SJCRH30 (cell line): ENCODE measurements around the gene LRRC8C. TPM values are rescaled to one million over a fixed set of nuclear protein-coding genes. Genes with fewer than 3 reads are reported as not detected.
"Not testable (repeated sequence)": the region's sequence is repeated elsewhere in the genome, so short reads cannot be mapped to it uniquely, and the experiment has no call there.

ENCODE experiments used
- DNase-seq, 2 experiments: peaks; one replicate each; pipeline ENCODE4 v3.0.0-alpha.2; 2015 to 2020
- H3K27ac ChIP-seq: fragments of 250-450 bp; sonication (Bioruptor Pico); 2 replicates; pipeline ENCODE4 v1.5.1; 2020; ENCODE audit warnings: mild to moderate bottlenecking, moderate library complexity
- H3K27me3 ChIP-seq: fragments of 250-450 bp; sonication (Bioruptor Pico); 2 replicates; pipeline ENCODE4 v1.5.1; 2020; ENCODE audit warnings: mild to moderate bottlenecking, moderate library complexity
- H3K36me3 ChIP-seq: fragments of 250-450 bp; sonication (Bioruptor Pico); 2 replicates; pipeline ENCODE4 v1.5.1; 2020; ENCODE audit warnings: mild to moderate bottlenecking, moderate library complexity
- H3K4me1 ChIP-seq: fragments of 250-450 bp; sonication (Bioruptor Pico); 2 replicates; pipeline ENCODE4 v1.5.1; 2020; ENCODE audit warnings: mild to moderate bottlenecking, moderate library complexity
- H3K4me3 ChIP-seq: fragments of 250-450 bp; sonication (Bioruptor Pico); 2 replicates; pipeline ENCODE4 v1.5.1; 2020; ENCODE audit warnings: mild to moderate bottlenecking, moderate library complexity
- H3K9me3 ChIP-seq: fragments of 250-450 bp; sonication (Bioruptor Pico); replicated peaks from 2 replicates; pipeline ENCODE4 v1.5.1; 2020; ENCODE audit warnings: mild to moderate bottlenecking, moderate library complexity
- total RNA-seq: library from RNA; depleted of rRNA; stranded (reverse); fragments of >200 nt; shearing (Covaris generic); gene quantifications from 2 replicates; pipeline ENCODE4 v1.2.3, GENCODE V29; 2014

The LRRC8C gene
- total RNA-seq, 1 experiment from 2014 or later = 3.6 TPM

DNA sequence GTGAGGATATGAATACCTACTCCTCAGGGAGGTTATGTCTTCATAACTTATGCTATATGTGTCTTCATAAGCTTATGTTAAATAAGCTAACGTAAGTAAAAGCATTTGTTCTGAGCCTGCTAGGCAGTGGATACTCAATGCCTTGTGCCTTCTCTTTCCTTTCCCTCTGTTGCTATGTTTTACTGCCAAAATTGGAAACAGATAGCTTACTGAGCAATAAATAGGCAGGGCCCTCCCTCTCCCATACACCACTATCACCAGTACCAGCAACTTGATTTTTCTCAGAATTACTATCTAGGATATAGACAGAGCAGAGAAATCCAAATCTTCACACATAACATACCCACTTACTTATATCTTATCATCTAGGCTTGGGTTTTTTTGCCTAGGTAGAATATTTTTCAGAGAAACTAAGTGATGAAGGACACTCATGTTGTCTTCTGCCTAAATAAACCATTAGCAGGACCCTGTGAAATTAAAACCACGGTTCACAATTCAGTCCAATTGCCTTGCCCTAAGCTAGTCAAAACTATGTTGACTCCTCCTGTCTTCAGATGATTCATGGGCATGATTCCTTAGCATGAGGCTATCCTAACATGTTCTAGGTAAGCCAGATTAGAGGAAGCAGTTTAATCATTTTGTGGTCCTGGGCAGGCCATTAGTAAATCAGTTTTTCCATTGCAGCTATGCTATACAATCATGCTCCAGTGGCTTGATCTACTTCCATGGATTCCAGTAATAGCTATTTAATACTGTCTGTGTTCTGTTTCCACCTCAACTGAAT lies 15.9 kb upstream of the LRRC8C start:
- Histone ChIP-seq H3K4me1 (no peaks in the 10 kb centered on the region), H3K27me3 (no peaks in the 10 kb centered on the region), H3K36me3 (no peaks in the 10 kb centered on the region), H3K9me3 (no peaks in the 10 kb centered on the region; the same call in 1 of the 2 replicates), H3K4me3 (no peak overlapping the region), H3K27ac (no peak overlapping the region)
- no peak for DNase-seq

DNA sequence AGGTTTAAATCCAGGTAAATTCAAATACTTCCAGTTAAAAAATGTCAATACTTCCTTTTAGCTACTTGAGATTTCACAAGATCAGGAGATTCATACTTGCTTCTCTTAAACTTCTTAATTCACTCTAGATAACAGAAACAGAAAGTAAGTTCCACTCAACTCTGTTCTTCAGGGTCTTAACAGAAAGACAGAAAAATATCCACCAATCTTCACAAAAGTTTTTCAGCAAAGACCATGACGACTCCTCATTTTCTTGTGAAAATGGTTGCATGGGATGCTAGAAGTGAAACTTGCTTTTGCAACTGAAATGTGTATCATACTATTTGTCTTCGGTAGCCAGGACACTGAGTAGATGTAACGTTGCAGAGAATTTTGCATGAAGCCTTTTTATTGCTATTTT lies 12.3 kb upstream of the LRRC8C start:
- Histone ChIP-seq H3K9me3 (no peaks in the 10 kb centered on the region; the same call in 1 of the 2 replicates), H3K36me3 (no peaks in the 10 kb centered on the region), H3K27ac (no peak overlapping the region), H3K4me1 (no peaks in the 10 kb centered on the region), H3K4me3 (no peak overlapping the region), H3K27me3 (no peaks in the 10 kb centered on the region)
- DNase-seq = no peak

DNA sequence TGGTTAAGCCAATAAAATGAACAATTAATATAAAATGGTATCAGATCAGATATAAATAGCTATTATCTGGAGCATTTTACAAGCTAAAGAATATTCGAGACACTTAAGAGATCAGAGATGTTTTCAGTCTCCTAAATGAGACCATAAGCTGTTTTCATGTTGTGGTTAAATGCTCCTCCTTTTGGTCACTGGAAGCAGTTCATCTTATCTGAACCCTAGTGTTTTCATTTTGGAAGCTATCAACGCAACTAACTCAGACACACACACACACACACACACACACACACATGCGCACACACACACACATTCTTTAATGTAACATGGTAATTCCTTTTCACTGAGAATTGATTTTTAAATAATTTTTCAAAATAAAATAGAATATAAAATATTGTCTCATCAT lies 10.0 kb upstream of the LRRC8C start:
- Histone ChIP-seq H3K9me3 (no peaks in the 10 kb centered on the region; the same call in 1 of the 2 replicates), H3K4me1 (no peaks in the 10 kb centered on the region), H3K4me3 (no peak overlapping the region), H3K27me3 (no peaks in the 10 kb centered on the region), H3K36me3 (no peaks in the 10 kb centered on the region), H3K27ac (no peak overlapping the region)
- no peak for DNase-seq

DNA sequence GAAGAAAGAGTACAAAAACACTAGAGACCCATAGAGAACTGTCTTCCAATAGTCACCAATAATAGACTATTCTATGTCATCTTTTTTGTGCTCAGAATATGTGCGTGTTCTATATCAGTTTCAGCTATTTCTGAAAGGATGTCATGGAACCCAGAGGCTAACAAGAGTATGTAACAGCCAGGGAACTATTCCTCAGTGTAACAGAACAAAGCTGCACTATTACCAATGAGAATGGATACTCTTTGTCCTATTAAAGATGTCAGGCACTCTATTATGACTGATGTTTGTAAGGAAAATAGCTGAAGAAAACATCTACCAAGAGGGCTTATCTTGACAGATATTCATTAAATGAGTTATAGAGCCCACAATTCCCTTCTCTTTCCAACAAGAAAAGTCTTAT lies 8.6 kb upstream of the LRRC8C start:
- Histone ChIP-seq H3K27me3 (no peaks in the 10 kb centered on the region), H3K4me1 (no peaks in the 10 kb centered on the region), H3K4me3 (no peak overlapping the region), H3K9me3 (no peaks in the 10 kb centered on the region), H3K36me3 (no peaks in the 10 kb centered on the region), H3K27ac (no peak overlapping the region)
- no peak for DNase-seq

DNA sequence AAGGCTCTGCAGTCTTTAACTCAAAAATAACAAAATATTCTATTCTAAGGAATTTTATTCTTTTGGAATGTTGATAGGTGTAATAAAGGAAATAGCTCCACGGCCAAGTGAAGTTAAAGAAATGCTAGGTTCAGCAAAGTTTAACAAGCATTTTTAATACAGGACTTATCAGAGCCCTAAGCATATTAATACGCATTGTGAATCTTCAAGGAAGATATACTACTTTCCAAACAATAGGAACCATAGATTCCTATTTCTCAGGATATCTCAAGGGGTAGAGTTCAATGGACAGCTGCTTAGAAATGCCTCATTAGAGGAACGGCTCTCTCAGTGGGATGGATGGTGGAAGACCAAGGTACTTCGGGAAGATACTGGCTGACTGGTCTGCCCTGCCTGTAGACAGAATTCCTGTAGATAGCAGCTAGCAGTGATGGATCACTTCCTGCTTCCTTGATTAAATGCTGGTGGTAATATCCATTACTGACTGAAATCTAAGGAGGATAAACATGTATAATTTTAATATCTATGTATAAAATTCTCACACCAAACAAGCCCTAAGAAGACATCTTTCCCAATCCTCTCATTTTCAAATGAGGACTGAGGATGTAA lies 8.1 kb upstream of the LRRC8C start:
- Histone ChIP-seq H3K9me3 (no peaks in the 10 kb centered on the region), H3K27me3 (no peaks in the 10 kb centered on the region), H3K4me3 (no peak overlapping the region), H3K36me3 (no peaks in the 10 kb centered on the region), H3K27ac (no peak overlapping the region), H3K4me1 (no peaks in the 10 kb centered on the region)
- DNase-seq = no peak

DNA sequence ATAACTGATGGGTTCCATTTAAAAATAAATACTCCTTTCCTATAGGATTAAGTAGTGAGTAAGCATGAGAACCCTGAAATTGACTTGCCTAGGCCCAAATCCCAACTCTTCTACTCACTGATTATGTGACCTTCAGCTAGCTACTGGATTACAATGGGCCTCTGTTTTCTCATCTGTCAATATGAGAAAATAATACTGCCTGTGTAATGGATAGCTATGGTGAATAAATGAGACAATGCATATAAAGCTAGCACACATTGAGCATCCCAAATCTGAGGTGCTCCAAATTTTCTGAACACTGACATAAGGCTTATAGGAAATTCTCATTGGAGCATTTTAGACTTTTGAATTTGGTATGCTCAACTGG lies 5.3 kb upstream of the LRRC8C start:
- Histone ChIP-seq H3K4me1 (0 out of 2 replicates have a peak, but pooled peaks cover 6% of the 10 kb centered on the region), H3K27me3 (no peaks in the 10 kb centered on the region), H3K4me3 (no peak overlapping the region), H3K27ac (no peak overlapping the region), H3K9me3 (no peaks in the 10 kb centered on the region), H3K36me3 (no peaks in the 10 kb centered on the region)
- DNase-seq = no peak

DNA sequence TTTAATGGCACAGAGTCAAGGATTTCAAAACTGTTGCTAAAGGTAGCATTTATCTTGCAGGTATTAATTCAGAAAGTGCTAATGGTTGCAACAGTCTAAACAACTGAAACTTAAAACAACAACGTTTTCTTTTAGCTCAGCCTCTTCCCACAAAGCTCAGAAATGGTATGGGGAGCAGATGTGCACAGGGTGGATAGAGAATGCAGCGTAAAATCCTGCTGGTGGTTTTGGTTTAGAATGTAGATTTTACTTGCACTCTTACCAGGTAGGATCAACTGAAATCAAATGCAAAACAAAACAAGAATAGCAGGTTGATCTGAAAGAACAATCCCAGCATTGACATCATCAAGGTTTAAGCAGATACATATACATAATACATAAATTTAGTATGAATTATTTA lies 3.8 kb upstream of the LRRC8C start:
- Histone ChIP-seq H3K4me3 (no peak overlapping the region), H3K27me3 (peaks cover 3% of the 10 kb centered on the region), H3K27ac (no peak overlapping the region), H3K4me1 (0 out of 2 replicates have a peak, but pooled peaks cover 6% of the 10 kb centered on the region), H3K36me3 (no peaks in the 10 kb centered on the region), H3K9me3 (no peaks in the 10 kb centered on the region)
- no peak for DNase-seq

DNA sequence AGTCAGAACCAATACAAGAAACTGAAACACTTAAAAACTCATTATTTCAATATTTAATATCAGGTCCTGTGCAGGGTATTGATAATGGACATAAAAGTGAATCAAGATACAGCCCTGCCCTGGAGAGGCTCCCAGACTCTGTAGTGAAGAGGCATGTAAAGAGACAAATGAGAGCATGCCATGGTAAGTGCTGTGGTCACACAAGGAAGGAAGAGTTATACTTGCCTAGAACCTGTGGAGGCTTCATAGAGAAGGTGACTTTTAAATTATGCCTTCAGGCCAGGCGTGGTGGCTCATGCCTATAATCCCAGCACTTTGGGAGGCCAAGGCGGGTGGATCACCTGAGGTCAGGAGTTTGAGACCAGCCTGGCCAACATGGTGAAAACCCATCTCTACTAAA lies 3.3 kb upstream of the LRRC8C start:
- DNase-seq, H3K36me3 ChIP-seq, H3K27me3 ChIP-seq, H3K4me3 ChIP-seq, H3K9me3 ChIP-seq, H3K4me1 ChIP-seq, H3K27ac ChIP-seq: not testable (repeated sequence)

DNA sequence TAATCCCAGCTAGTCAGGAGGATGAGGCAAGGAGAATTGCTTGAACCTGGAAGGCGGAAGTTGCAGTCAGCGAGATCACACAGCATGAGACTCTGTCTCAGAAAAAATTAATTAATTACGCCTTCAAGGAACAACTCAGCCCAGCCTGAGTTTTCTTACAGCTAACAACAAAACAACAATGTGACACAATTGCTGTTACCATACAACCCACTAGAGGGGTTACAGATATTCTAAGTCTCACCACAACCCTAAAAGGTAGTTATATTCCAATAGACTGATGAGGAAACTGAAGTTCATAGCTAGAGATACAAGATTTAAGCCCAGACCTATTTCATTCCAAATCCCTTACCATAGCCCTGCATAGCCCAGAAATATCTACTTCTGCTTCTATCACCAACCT lies 2.9 kb upstream of the LRRC8C start:
- no peaks in the 10 kb centered on the region for H3K9me3 ChIP-seq
- H3K27ac ChIP-seq = no peak overlapping the region
- H3K36me3 ChIP-seq = no peaks in the 10 kb centered on the region
- H3K4me1 ChIP-seq = 0 out of 2 replicates have a peak, but pooled peaks cover 6% of the 10 kb centered on the region
- no peak overlapping the region for H3K4me3 ChIP-seq
- H3K27me3 ChIP-seq = peaks cover 5% of the 10 kb centered on the region
- DNase-seq = no peak

DNA sequence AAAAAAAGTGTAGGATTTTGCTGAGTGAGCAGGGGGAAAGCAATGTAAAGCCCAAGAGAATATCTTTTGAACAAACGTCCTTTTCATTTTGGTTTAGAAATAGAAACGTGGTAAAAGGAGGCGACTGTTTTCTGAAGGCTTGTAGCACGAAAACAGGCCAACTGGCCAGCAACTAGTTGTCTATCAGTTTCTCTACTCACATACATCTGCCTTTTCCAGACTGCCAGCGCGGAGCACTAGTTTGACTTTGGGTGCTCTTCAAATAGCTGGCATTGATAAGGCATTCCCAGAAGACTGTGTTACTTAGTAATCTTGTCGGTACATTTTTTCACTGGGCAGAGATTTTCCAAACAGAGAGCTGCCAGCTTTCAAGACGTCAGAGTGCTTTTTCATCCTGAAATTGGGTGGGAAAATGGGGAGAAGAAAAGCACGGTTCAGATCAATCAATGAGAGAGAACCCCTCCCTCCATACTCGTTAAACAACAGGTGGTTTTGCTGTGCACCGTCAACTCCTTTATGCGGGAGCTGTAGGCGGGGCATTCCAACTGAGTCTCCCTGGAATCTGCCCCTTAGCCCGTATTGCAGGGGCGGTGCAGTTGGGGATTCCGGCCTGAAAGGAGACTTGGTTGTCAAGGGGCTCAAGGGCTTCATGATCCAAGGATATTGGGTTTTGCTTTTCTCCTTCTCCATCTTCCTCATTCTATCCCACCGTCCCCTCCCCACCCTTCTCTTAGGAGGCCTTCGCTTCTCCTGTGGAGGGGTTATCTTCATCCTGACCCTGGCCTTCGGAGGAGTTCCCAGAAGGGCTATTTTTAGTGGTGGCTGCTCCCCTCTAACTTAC lies 884 bp upstream of the LRRC8C start:
- peak overlapping the region; percentile 8; the same call in 1 of the 2 replicates for H3K27ac ChIP-seq
- H3K36me3 ChIP-seq = no peaks in the 10 kb centered on the region
- H3K27me3 ChIP-seq = peaks cover 5% of the 10 kb centered on the region
- 0 out of 2 replicates have a peak, but pooled peaks cover 6% of the 10 kb centered on the region for H3K4me1 ChIP-seq
- H3K9me3 ChIP-seq = no peaks in the 10 kb centered on the region
- peak in 1 of 2 experiments; percentile 22 for DNase-seq
- peak overlapping the region; percentile 91 for H3K4me3 ChIP-seq

DNA sequence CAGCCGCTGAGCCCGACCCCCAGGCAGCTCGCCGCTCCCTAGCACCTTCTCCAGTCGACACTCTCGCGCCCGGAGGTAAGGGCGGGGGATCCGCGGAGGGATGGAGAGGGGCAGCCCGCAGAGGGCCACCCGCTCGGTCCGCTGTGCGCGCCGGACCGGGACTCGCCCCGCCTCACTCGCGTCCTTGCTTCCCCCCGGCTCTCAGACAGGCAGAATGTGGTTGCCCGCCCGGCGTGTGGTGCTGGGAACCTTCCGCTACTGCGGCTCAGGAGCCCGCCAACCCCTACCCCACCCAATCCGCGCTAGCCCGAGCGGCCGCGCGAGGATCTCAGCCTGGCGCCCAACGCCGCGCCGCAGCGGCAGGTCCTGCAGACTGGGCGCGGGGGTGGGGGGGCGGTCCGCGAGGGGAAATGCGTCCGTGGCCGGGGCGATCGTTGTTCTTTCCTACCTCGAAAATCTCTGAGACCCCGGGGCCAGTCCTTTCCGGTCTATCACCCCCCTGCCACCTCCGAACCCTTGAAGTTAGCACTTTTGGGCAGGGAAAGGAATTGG lies 404 bp downstream of the LRRC8C start:
- H3K4me1 ChIP-seq = 0 out of 2 replicates have a peak, but pooled peaks cover 6% of the 10 kb centered on the region
- H3K9me3 ChIP-seq = no peaks in the 10 kb centered on the region
- H3K4me3 ChIP-seq = peak overlapping the region; percentile 91
- peak; percentile 52 to 63 for DNase-seq
- H3K27me3 ChIP-seq = peaks cover 5% of the 10 kb centered on the region
- peak overlapping the region; percentile 34; the same call in 1 of the 2 replicates for H3K27ac ChIP-seq
- no peaks in the 10 kb centered on the region for H3K36me3 ChIP-seq

DNA sequence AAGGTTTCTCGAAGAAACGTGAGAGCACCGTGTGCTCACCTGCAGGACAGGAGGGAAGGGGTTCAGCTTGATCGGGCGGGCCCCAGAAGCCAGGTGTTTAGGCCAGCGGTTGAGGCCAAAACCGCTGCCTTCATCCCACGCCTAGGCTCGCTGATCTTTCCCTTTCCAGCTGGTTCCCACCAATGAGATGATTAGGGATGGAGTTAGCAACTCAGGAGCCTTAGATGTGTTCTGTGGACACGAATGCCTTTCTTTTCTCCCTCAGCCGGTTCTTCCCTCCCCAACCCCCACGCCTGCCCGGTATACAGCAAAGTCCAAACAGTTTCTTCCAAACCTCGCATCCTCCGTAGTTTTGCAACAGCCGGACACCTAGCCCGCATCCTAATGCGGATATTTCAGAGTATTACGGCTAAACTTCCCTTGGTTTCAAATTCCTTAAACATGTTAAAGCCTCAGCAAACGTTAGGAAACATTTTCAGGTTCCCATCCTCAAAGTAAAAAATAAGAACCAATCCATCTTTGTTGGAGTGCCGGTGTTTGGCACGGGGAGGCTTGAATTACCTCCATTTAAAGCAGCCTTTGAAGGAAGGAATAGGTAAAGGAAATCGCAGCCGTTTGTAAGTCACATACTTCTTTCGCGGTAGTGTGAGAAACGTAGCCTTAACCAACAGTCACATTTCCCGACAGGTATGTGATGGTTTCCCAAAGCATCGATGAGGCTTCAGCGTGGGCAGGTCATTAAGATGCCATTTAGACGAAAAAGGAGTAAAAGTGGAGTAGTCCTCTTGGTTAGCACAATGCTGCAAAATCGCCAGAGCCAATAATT lies 1.1 kb downstream of the LRRC8C start:
- H3K4me1 ChIP-seq = 0 out of 2 replicates have a peak, but pooled peaks cover 6% of the 10 kb centered on the region
- H3K4me3 ChIP-seq = peak overlapping the region; percentile 91
- peak in 1 of 2 experiments; percentile 26 for DNase-seq
- no peak overlapping the region for H3K27ac ChIP-seq
- H3K27me3 ChIP-seq = peaks cover 5% of the 10 kb centered on the region
- H3K9me3 ChIP-seq = no peaks in the 10 kb centered on the region
- H3K36me3 ChIP-seq = no peaks in the 10 kb centered on the region

DNA sequence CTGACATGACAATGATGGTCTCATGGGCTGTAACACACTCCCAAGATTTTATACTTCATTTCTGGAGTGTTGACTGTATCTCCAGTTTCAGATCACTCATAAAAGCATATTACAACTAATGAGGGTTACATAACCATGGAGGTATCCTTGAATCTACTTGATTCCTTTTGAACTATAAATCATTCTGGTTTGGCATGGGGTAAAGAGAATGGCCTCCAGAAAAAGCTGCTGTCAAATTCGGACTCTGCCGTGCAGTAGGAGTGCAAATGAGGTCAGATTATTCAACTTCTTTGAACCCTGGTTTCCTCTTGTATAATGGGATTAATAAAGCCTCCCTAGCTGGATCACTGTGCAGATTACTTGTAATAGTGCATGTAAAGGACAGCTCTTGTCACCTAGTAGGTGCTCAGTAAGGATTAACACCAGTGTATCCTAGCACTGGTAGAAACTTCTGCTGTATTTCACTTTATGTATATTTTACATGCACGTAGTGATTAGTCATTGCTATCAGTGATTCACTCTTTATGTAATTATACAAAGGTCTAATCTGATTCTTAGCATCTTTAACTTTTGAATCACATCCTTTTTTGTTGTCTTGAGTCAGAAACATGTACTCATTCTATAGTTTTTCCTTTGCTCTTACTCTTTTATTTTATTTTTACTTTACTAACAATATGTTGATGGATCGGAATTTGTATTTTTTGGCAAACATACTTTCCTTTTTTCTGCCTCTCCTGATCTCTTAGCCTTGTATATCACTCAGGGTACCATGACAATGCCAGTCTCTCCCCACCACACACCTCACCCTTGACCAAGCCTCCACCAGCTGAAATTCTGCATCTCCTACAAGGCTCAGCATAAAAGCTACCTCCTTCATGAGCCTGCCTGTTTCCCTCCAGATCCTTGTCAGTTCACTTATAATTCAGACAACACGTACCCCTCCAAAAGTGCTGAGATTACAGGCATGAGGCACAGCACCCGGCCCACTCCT lies 3.2 kb downstream of the LRRC8C start:
- no peak for DNase-seq
- no peaks in the 10 kb centered on the region for H3K9me3 ChIP-seq
- 0 out of 2 replicates have a peak, but pooled peaks cover 6% of the 10 kb centered on the region for H3K4me1 ChIP-seq
- no peak overlapping the region for H3K27ac ChIP-seq
- no peak overlapping the region for H3K4me3 ChIP-seq
- peaks cover 5% of the 10 kb centered on the region for H3K27me3 ChIP-seq
- H3K36me3 ChIP-seq = no peaks in the 10 kb centered on the region
